IMR-90 (cell line): ENCODE data around the gene KATNB1. TPM values are rescaled to one million over a fixed set of nuclear protein-coding genes. Genes with fewer than 3 reads are reported as not detected.

Experiments used
- ATAC-seq: fragments of 200-7000 bp; cut with Tn5 transposase; 2 replicates; pipeline ENCODE4 v1.9.1; 2020; ENCODE audit warnings: low read depth, mild to moderate bottlenecking, moderate library complexity
- BruUV-seq: library from RNA; stranded (reverse); fragments of 400-500 nt; replicated peaks from 2 replicates; lab custom pipeline; 2021; lab: Mats Ljungman, UMichigan
- CTCF ChIA-PET: fragments of 300-600 bp; formaldehyde crosslinking; extraction: SDS; loops from one replicate; lab custom pipeline; 2021; ENCODE audit warnings: antibody characterized with exemption; lab: Yijun Ruan, JAX
- POLR2A ChIA-PET: fragments of 300-600 bp; sonication (Branson Sonifier 250); formaldehyde crosslinking; loops from one replicate; lab custom pipeline; 2022; ENCODE audit warnings: antibody characterized with exemption; ENCODE audit not compliant: unreplicated experiment; lab: Charles Lee
- DNase-seq: peaks from one replicate; pipeline ENCODE4 v3.0.0; 2013
- H2AFZ ChIP-seq: replicated peaks from 2 replicates; pipeline ENCODE3; 2013; ENCODE audit warnings: low read length, mild to moderate bottlenecking; ENCODE audit not compliant: poor library complexity
- H2AK5ac ChIP-seq: 2 replicates; pipeline ENCODE4 v1.6.1; 2013; ENCODE audit warnings: low read depth, low read length, inconsistent platforms
- H2AK9ac ChIP-seq: replicated peaks from 2 replicates; pipeline ENCODE3; 2013; ENCODE audit warnings: mild to moderate bottlenecking, low read depth, low read length, moderate library complexity; ENCODE audit not compliant: poor library complexity
- H2BK120ac ChIP-seq: 2 replicates; pipeline ENCODE4 v1.6.1; 2013; ENCODE audit warnings: low read depth, low read length, inconsistent platforms
- H2BK15ac ChIP-seq: 3 replicates; pipeline ENCODE4 v1.6.1; 2013; ENCODE audit warnings: low read depth, low read length, inconsistent platforms
- H2BK20ac ChIP-seq: 2 replicates; pipeline ENCODE4 v1.6.1; 2013; ENCODE audit warnings: low read depth, mild to moderate bottlenecking, inconsistent platforms, low read length, moderate library complexity
- H2BK5ac ChIP-seq: 2 replicates; pipeline ENCODE4 v1.6.1; 2013; ENCODE audit warnings: mild to moderate bottlenecking, low read depth, low read length, inconsistent platforms; ENCODE audit not compliant: poor library complexity, severe bottlenecking
- H3K14ac ChIP-seq: replicated peaks from 2 replicates; pipeline ENCODE4 v1.6.1; 2013; ENCODE audit warnings: low read depth, low read length, inconsistent platforms
- H3K18ac ChIP-seq: 2 replicates; pipeline ENCODE4 v1.6.1; 2013; ENCODE audit warnings: low read depth, low read length, control low read depth
- H3K23ac ChIP-seq: 2 replicates; pipeline ENCODE4 v1.6.1; 2013; ENCODE audit warnings: low read depth, low read length, inconsistent platforms
- H3K27ac ChIP-seq: 2 replicates; pipeline ENCODE4 v1.5.1; 2013; ENCODE audit warnings: mild to moderate bottlenecking, control low read depth, low read length; ENCODE audit not compliant: insufficient read depth
- H3K27me3 ChIP-seq: 2 replicates; pipeline ENCODE4 v1.6.1; 2013; ENCODE audit warnings: low read length; ENCODE audit not compliant: control insufficient read depth, insufficient read depth
- H3K36me3 ChIP-seq: 2 replicates; pipeline ENCODE4 v1.6.1; 2013; ENCODE audit warnings: low read length, mixed read lengths; ENCODE audit not compliant: control insufficient read depth, insufficient read depth
- H3K4ac ChIP-seq: 2 replicates; pipeline ENCODE4 v1.6.1; 2013; ENCODE audit warnings: low read depth, low read length, inconsistent platforms
- H3K4me1 ChIP-seq: 2 replicates; pipeline ENCODE4 v1.6.1; 2013; ENCODE audit warnings: low read length, mixed read lengths; ENCODE audit not compliant: control insufficient read depth, insufficient read depth
- H3K4me2 ChIP-seq: 2 replicates; pipeline ENCODE4 v1.6.1; 2013; ENCODE audit warnings: low read depth, mild to moderate bottlenecking, control low read depth, low read length, moderate library complexity
- H3K4me3 ChIP-seq: 2 replicates; pipeline ENCODE4 v1.5.1; 2013; ENCODE audit warnings: low read depth, mild to moderate bottlenecking, control low read depth, low read length, moderate library complexity; ENCODE audit not compliant: insufficient read depth
- H3K56ac ChIP-seq: 2 replicates; pipeline ENCODE4 v1.6.1; 2013; ENCODE audit warnings: low read length, inconsistent platforms; ENCODE audit not compliant: insufficient read depth; ENCODE audit errors: extremely low read depth
- H3K79me1 ChIP-seq, 2 experiments: 2 replicates each; pipeline ENCODE4 v1.6.1; 2013; ENCODE audit warnings: low read length in 2 of 2, inconsistent platforms in 1 of 2, low read depth in 1 of 2
- H3K9ac ChIP-seq: 2 replicates; pipeline ENCODE4 v1.6.1; 2013; ENCODE audit warnings: low read depth, low read length, control low read depth
- H3K9me1 ChIP-seq: 2 replicates; pipeline ENCODE4 v1.6.1; 2013; ENCODE audit warnings: low read length, inconsistent platforms; ENCODE audit not compliant: insufficient read depth
- H3K9me3 ChIP-seq: 2 replicates; pipeline ENCODE4 v1.6.1; 2013; ENCODE audit warnings: low read length; ENCODE audit not compliant: control insufficient read depth, insufficient read depth
- H4K20me1 ChIP-seq: 2 replicates; pipeline ENCODE4 v1.6.1; 2013; ENCODE audit warnings: low read length, inconsistent platforms; ENCODE audit not compliant: insufficient read depth
- H4K5ac ChIP-seq: 2 replicates; pipeline ENCODE4 v1.6.1; 2013; ENCODE audit warnings: mild to moderate bottlenecking, low read depth, low read length, control low read depth
- H4K8ac ChIP-seq, 2 experiments: 2 replicates each; pipeline ENCODE4 v1.6.1; 2013; ENCODE audit warnings: low read depth in 2 of 2, low read length in 2 of 2, control low read depth in 1 of 2, inconsistent platforms in 1 of 2
- H4K91ac ChIP-seq: 2 replicates; pipeline ENCODE4 v1.6.1; 2013; ENCODE audit warnings: low read depth, low read length, inconsistent platforms; ENCODE audit not compliant: insufficient read depth
- CHD1 ChIP-seq: IDR thresholded peaks from 2 replicates; pipeline ENCODE4 v1.6.1; 2012; ENCODE audit warnings: low read depth, low read length, improper control_type of control experiment
- MXI1 ChIP-seq: IDR thresholded peaks from 2 replicates; pipeline ENCODE4 v1.6.1; 2012; ENCODE audit warnings: low read depth, mild to moderate bottlenecking, low read length, moderate library complexity, borderline replicate concordance
- NFE2L2 ChIP-seq: fragments of 150-350 bp; IDR thresholded peaks from 2 replicates; pipeline ENCODE4 v1.6.1; 2016; ENCODE audit warnings: low read depth, mild to moderate bottlenecking, low read length
- RCOR1 ChIP-seq: IDR thresholded peaks from 2 replicates; pipeline ENCODE4 v1.6.1; 2012; ENCODE audit warnings: mild to moderate bottlenecking, low read length, improper control_type of control experiment; ENCODE audit not compliant: insufficient replicate concordance
- RFX5 ChIP-seq: IDR thresholded peaks from 2 replicates; pipeline ENCODE4 v1.8.0; 2012; ENCODE audit warnings: low read depth, mild to moderate bottlenecking, low read length, moderate library complexity
- WGBS, 2 experiments: methylation state at CpG; one replicate each; pipeline versions ENCODE4 v1.1.5 to v1.1.7; 2013; ENCODE audit warnings: missing lambda C conversion rate in 2 of 2; ENCODE audit not compliant: insufficient read length in 1 of 2; ENCODE audit errors: extremely low coverage in 2 of 2; 5-methylcytosine and 5-hydroxymethylcytosine counted together
- dilution Hi-C: fragments of 300-500 bp; cut with HindIII; formaldehyde crosslinking; loops from one replicate; pipeline ENCODE4 v1.14.3; 2018; ENCODE audit warnings: low sequenced_read_pairs; ENCODE audit not compliant: unreplicated experiment
- in situ Hi-C: fragments of 300-500 bp; cut with MboI; formaldehyde crosslinking; loops from 3 replicates; pipeline ENCODE4 v1.14.3; 2019; ENCODE audit warnings: low sequenced_read_pairs, inconsistent platforms, mixed read lengths
- intact Hi-C: fragments of 100-400 bp; cut with micrococcal nuclease; formaldehyde crosslinking; loops from 2 replicates; pipeline ENCODE4 v1.10.0; 2022
- polyA plus RNA-seq, 3 experiments: library from polyadenylated mRNA; depleted of rRNA; stranded (reverse); fragments of >200 nt; gene quantifications; 2 replicates each; pipeline ENCODE4 v1.2.3, GENCODE V29; 2012; ENCODE audit warnings: low replicate concordance in 1 of 3
- total RNA-seq: library from RNA; depleted of rRNA; stranded (reverse); fragments of >200 nt; gene quantifications from 2 replicates; pipeline ENCODE4 v1.2.3, GENCODE V29; 2012
- TF ChIP-seq, protein P1 (sequence below): conservative IDR thresholded peaks from 2 replicates; pipeline ENCODE4 v1.5.1; 2012; ENCODE audit warnings: mild to moderate bottlenecking, low read depth, low read length, improper control_type of control experiment

Gene KATNB1
- total and polyA plus RNA-seq, 2 of the 4 experiments (the other 2 are of a cell fraction): 10.9 to 23.5 TPM

DNA sequence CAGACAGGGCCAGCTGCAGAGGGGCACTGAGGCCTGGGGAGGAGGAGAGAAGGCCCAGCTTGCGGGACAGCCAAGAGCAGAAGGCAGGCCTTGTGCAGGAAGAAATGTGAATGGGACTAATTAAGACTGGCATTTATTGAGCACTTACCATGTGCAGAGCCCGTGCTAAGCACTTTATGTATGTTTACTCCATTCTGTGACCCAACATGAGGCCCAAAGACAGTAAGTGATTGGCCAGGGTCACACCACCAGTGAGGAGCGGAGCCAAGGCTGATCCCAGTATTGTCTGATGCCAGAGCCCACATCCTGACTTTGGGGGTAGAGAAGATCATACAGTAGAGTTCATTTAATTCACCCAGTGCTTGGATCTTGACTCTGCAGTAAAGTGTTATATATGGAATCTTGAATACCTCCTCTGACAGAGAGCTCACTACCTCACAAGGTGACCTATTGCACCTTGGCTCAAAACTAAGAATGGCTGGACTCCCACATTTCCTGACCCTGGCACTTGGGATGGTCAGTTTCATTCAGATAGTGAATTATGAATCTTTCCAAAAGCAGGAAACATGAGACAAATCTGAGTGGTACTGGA, 13.6 kb downstream of the KATNB1 start:
- no peaks in the 10 kb centered on the region for H3K4me1 ChIP-seq
- H4K8ac ChIP-seq: no peak overlapping the region
- H2AFZ ChIP-seq: no peak overlapping the region
- no peak overlapping the region for H3K18ac ChIP-seq
- H3K27ac ChIP-seq: no peak overlapping the region
- no peak overlapping the region for H2BK20ac ChIP-seq
- ChIA-PET CTCF (no interaction called here), POLR2A (no interaction called here)
- no peak overlapping the region for H3K56ac ChIP-seq
- no peak overlapping the region for H2BK5ac ChIP-seq
- no peak overlapping the region for H3K4me2 ChIP-seq
- H3K9me3 ChIP-seq: no peaks in the 10 kb centered on the region
- dilution Hi-C loops: no loop called here
- H3K14ac ChIP-seq: no peak overlapping the region
- no peak overlapping the region for H4K91ac ChIP-seq
- H3K9me1 ChIP-seq: no peaks in the 10 kb centered on the region
- no peak overlapping the region for H4K5ac ChIP-seq
- no peak for DNase-seq
- H3K27me3 ChIP-seq: no peaks in the 10 kb centered on the region
- H2AK9ac ChIP-seq: no peak overlapping the region
- WGBS, 2 experiments: no CpG with 5 or more reads among the region's 3 CpGs
- H3K4me3 ChIP-seq: no peak overlapping the region
- H3K36me3 ChIP-seq: peaks cover 20% of the 10 kb centered on the region
- H2BK120ac ChIP-seq: no peak overlapping the region
- no peaks in the 10 kb centered on the region for H4K20me1 ChIP-seq
- H3K79me1 ChIP-seq: no peaks in the 10 kb centered on the region
- no peak overlapping the region for H3K23ac ChIP-seq
- intact Hi-C loops: no loop called here
- no peak overlapping the region for H2AK5ac ChIP-seq
- in situ Hi-C loops: no loop called here
- H3K9ac ChIP-seq: no peak overlapping the region
- BruUV-seq: no TSS peak
- TF ChIP-seq CHD1 (no peak), MXI1 (no peak), RCOR1 (no peak), RFX5 (no peak), NFE2L2 (no peak)
- TF ChIP-seq, protein P1, sequence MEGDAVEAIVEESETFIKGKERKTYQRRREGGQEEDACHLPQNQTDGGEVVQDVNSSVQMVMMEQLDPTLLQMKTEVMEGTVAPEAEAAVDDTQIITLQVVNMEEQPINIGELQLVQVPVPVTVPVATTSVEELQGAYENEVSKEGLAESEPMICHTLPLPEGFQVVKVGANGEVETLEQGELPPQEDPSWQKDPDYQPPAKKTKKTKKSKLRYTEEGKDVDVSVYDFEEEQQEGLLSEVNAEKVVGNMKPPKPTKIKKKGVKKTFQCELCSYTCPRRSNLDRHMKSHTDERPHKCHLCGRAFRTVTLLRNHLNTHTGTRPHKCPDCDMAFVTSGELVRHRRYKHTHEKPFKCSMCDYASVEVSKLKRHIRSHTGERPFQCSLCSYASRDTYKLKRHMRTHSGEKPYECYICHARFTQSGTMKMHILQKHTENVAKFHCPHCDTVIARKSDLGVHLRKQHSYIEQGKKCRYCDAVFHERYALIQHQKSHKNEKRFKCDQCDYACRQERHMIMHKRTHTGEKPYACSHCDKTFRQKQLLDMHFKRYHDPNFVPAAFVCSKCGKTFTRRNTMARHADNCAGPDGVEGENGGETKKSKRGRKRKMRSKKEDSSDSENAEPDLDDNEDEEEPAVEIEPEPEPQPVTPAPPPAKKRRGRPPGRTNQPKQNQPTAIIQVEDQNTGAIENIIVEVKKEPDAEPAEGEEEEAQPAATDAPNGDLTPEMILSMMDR: no peak
- H3K4ac ChIP-seq: no peak overlapping the region
- no peak overlapping the region for H2BK15ac ChIP-seq
- no peak for ATAC-seq
